LNCAP (cell line): ENCODE data around the gene C5orf15.

ENCODE experiments used
- TF ChIP-seq, protein P1 (sequence below): fragments of 450-650 bp; IDR thresholded peaks from 2 replicates; pipeline ENCODE4 v1.5.1; 2017; ENCODE audit warnings: mild to moderate bottlenecking

The C5orf15 gene

DNA sequence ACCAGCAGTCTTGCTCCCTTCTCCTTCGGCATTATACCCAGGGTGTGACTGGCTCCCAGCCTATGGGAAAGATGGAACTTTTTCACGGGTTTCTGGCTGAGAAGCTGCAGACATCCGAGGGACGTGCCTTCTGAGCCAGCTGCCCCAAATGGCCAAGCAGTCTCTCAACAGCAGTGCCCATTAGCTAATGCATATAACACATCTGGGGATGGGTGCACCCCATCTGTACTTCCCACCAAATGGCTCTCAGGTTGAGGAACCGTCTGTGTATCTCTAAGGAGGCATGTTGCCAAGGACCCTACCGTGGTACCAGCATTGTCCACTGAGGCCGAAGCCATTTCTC, 25.0 kb downstream of the C5orf15 start:
- TF ChIP-seq, protein P1, sequence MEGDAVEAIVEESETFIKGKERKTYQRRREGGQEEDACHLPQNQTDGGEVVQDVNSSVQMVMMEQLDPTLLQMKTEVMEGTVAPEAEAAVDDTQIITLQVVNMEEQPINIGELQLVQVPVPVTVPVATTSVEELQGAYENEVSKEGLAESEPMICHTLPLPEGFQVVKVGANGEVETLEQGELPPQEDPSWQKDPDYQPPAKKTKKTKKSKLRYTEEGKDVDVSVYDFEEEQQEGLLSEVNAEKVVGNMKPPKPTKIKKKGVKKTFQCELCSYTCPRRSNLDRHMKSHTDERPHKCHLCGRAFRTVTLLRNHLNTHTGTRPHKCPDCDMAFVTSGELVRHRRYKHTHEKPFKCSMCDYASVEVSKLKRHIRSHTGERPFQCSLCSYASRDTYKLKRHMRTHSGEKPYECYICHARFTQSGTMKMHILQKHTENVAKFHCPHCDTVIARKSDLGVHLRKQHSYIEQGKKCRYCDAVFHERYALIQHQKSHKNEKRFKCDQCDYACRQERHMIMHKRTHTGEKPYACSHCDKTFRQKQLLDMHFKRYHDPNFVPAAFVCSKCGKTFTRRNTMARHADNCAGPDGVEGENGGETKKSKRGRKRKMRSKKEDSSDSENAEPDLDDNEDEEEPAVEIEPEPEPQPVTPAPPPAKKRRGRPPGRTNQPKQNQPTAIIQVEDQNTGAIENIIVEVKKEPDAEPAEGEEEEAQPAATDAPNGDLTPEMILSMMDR = no peak

DNA sequence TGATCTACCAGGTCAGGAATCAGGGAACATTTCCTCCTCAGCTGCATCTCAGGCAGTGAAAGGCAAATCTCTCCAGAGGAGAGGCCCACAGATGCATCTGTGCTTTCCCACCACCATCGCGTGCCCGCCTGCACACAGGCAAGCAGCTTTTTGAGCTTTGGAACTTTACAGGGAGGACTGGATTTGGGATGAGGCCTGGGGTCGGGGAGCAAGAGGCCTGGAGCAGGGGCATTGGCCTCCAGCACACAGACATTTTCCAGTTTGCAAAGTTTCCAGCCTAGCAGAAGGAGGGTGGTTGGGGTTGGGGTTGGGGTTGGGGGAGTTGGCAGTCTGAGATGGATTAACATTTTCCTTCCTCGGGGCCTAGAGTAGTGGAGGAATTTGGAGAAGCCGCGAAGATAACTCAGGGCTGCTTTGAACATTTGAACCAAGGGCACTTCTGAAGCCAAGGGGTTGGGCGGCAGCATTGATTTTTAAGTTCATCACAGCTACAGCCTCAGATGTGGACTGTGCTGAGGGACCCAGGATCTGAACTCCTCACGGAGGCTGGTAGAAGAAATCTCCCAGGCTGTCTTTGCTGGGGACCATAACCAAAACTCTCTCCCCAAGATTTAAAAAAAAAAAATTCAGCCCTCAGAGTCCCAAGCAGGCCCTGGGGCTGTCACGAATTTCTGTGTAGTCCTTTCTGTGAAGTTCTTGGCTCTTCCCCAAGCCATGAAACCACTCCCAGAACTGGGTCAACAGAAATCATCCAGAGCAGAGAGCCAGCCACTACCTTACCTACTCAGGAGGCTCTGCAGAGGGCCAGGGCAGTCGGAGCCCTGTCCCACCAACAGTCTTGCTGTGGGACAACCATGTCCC, 25.6 kb downstream of the C5orf15 start:
- TF ChIP-seq, protein P1 = no peak

DNA sequence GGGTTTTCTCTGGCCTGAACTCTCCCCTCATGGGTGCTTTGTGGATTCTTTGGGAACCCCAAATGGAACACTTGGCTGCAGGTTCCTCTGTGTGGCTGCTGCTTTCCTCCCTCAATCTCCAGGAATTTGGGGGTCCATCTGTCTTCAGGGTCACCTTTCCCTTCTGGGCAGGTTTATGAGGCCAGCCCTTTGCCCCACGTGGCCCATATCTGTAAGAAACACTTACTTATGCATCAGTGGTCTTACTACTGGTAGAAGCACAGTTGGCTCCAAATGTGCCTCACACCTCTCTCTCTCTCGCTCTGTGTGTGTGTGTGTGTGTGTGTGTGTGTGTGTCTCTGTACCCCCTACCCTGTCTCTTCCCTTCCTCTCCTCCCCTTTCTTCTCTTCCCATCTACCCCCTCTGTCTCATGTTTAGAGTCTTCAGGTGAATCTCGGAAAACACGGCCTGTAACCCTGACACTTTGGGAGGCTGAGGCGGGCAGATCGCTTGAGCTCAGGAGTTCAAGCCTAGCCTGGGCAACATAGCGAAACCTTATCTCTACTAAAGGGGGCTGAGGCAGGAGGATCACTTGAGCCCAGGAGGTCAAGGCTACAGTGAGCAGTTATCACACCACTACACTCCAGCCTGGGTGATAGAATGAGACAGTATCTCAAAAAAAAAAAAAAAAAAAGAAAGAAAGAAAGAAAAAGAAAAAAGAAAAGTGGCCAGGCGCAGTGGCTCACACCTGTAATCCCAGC, 26.8 kb downstream of the C5orf15 start:
- TF ChIP-seq, protein P1 = no peak

DNA sequence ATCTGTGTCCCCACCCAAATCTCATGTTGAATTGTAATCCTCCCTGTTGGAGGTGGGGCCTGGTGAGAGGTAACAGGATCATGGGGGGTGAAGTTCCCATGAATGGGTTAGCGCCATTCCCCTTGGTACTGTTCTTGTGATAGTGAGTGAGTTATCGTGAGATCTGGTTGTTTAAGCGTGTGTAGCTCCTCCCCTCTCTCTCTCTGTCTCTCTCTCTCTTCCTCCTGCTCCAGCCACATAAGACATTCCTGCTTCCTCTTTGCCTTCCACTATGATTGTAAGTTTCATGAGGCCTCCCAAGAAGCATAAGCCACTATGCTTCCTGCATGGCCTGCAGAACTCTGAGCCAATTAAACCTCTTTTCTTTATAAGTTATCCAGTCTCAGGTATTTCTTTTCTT, 28.8 kb downstream of the C5orf15 start:
- TF ChIP-seq, protein P1 = no peak

DNA sequence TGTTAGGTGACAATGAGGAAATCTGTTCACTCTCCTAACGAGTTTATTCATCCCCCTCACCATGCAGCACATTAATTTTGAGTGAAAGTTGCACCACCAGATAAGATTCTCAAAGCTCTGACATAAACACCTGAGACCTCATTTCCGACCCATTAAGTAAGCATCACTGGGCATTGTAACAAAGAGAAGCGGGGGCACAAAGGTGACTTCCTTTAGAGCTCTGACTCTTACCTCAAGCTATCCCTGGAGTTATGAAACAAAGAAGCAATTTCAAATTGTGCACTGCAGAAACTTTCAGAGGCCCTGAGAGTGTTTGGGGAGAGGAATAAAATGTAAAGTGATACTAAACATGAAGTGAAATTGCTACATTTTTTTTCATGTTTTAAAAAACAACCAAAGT, 29.5 kb downstream of the C5orf15 start:
- TF ChIP-seq, protein P1 = no peak

DNA sequence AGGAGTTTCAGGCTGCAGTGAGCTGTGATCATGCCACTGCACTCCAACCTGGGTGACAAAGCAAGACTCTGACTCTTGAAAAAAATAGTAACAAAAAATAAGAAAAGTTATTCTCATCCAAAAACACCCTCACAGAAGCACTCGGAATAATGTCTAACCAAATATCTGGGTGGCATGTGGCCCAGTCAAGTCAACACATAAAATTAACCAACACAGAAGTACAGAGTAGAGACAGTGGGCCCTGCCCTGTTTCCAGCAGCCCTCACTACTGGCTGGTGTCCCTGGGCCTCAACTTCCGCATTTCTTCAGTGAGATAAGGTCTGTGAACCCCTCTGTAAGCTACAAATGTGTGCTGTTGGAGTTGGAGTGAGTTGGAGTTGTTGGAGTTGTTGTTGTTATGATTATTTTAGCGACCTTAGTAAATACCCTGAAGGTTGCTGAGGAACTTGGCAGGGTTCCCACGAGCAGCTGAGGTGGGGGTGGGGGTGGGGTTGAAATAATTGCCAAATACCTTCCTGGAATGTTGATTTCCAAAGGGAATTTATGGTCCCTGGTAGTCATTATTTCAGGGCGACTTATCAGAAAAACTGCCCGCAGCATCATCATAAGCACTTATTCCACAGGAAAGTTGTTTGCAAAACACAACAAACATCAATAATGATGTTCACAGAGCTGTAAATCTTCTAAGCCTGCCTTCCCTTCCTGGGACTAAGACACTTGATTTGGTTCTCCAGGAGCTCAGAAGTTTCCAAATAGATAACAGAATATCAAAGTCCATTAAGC, 30.2 kb downstream of the C5orf15 start:
- TF ChIP-seq, protein P1 = no peak

DNA sequence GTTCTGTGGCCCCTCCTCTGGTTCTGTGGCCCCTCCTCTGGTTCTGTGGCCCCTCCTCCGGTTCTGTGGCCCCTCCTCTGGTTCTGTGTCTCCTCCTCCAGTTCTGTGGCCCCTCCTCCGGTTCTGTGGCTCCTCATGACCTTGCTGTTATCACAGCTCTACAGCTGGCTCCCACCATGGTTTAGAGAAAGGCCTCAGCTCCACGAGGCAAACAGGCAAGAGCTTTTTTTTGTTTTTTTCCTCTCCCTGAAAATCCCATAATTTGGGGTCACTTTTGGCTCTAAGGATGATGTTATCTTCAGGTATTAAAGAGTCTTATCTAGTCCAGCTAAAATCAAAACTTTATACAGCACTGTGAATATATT, 31.8 kb downstream of the C5orf15 start:
- TF ChIP-seq, protein P1 = no peak
